Measurements from ENCODE around the gene BMS1. TPM values are rescaled to one million over a fixed set of nuclear protein-coding genes. Genes with fewer than 3 reads are reported as not detected.

Gene BMS1
- total and polyA plus RNA-seq, 3 donors from 2014 or later = 14.9 to 25.5 (median 23.5) TPM

DNA sequence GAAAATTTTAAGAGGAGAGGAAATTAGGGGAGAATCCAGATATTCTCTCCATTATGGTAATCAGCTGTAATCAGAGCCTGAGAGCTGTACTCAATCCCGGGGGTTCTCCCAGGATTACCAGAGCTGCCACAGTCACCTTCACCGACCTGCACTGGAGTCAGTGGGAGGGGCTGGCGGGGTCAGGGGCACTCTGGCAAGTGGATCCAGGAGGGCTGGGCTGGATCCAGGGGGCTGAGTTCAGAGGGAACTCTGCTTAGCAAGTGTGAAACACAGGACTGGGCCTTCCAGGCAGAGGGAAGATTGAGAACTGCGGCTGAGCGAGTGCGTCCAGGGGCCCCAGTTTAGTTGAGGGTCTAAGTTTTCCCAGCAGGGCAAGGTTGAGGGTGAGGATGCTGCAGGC is 89.2 kb downstream of the BMS1 start:
- no peak for TF ChIP-seq POLR2A (IDR thresholded peaks at IDR 0.05)
- TF ChIP-seq, protein P1, sequence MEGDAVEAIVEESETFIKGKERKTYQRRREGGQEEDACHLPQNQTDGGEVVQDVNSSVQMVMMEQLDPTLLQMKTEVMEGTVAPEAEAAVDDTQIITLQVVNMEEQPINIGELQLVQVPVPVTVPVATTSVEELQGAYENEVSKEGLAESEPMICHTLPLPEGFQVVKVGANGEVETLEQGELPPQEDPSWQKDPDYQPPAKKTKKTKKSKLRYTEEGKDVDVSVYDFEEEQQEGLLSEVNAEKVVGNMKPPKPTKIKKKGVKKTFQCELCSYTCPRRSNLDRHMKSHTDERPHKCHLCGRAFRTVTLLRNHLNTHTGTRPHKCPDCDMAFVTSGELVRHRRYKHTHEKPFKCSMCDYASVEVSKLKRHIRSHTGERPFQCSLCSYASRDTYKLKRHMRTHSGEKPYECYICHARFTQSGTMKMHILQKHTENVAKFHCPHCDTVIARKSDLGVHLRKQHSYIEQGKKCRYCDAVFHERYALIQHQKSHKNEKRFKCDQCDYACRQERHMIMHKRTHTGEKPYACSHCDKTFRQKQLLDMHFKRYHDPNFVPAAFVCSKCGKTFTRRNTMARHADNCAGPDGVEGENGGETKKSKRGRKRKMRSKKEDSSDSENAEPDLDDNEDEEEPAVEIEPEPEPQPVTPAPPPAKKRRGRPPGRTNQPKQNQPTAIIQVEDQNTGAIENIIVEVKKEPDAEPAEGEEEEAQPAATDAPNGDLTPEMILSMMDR (IDR thresholded peaks at IDR 0.05) = no peak
- no peak overlapping the region for H3K4me3 ChIP-seq
- intact Hi-C loops (cut with DNase I; ENCODE audit: low total_unique reads) = loop anchor here (5.0 kb wide), 1 partner anchor 230 kb away; no protein-coding TSS in a partner anchor

DNA sequence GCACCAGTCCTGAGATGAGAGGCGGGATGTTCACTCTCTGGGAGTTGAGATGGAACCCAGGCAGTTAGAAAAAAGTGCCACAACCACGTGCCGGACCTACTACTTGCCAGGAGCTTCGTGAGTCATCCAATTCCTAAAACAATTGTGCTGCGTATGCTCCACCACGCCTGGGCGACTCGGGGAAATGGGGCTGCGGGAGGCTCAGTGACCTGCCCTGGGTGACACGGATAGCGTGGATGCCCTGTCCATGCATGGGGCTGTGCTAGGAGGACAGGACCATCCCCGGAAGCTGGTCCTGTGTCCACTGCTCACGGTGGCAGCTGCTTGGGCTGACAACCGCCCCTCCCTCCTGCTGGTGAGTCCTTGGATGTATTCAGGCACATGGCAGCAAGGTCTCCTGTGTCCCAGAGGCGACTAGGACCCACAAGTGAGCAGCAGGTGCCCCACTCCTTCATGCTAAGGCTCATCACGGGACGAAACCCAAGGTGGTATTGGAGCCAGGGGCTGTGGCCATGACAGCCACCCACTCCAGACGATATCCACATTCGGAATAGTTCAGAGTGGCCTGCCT is 90.4 kb downstream of the BMS1 start:
- Histone ChIP-seq H3K4me3 (no peak overlapping the region), H3K27ac (no peak overlapping the region), H3K9me3 (no peaks in the 10 kb centered on the region), H3K36me3 (ENCODE audit: low read depth, missing control alignments) (no peaks in the 10 kb centered on the region), H3K4me1 (no peaks in the 10 kb centered on the region), H3K27me3 (no peaks in the 10 kb centered on the region)
- intact Hi-C loops (cut with DNase I; ENCODE audit: low total_unique reads) = loop anchor here (5.0 kb wide), 1 partner anchor 229 kb away; no protein-coding TSS in a partner anchor
- WGBS, 2 donors = 82 to 95% methylated on average over 4 to 17 of the region's 19 CpGs
- DNase-seq = no peak
- TF ChIP-seq POLR2A (IDR thresholded peaks at IDR 0.05) = no peak
- TF ChIP-seq, protein P1 (IDR thresholded peaks at IDR 0.05) = no peak

More for the DNA sequence above, 89.2 kb downstream of the BMS1 start:
- no peak overlapping the region for H3K27ac ChIP-seq
- no peaks in the 10 kb centered on the region for H3K9me3 ChIP-seq
- 85 to 88% methylated on average over 5 to 6 of the region's 6 CpGs for WGBS, 2 donors
- H3K4me1 ChIP-seq = no peaks in the 10 kb centered on the region
- no peak for DNase-seq
- H3K36me3 ChIP-seq (ENCODE audit: low read depth, missing control alignments) = no peaks in the 10 kb centered on the region
- H3K27me3 ChIP-seq = no peaks in the 10 kb centered on the region

DNA sequence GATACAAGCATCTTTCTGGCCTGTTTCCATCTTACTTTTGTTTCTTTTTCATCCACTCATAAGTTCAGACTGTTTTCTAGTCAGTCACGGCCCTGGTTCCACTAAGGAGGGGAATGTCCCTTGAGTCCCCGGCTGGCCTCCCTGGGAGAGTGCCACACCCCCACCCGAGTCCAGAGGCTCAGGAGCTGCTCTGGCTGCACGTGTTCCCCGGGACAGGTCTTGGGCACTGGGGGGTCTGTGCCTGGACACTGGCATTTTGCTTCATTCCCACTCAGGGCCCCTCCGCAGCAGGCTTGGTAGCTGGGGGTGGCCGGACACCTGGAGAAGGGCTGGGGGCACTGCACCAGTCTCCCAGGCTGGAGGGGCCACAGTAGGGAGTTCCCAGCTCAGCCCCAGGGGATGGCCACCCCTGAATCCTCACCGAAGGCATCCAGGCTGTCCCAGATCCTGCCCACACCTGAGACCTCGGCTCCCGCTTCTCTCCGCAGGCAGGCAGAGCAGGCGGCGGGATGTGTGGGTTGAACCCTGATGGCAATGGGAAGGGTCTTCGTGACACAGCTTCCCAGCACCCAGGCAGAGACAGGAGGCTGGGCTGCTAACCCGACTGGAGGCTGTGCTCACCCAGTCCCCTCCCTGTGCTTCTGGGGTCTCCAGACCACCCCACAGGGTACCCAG is 92.3 kb downstream of the BMS1 start:
- Histone ChIP-seq H3K27ac (no peak overlapping the region), H3K36me3 (ENCODE audit: low read depth, missing control alignments) (no peaks in the 10 kb centered on the region), H3K4me3 (no peak overlapping the region), H3K27me3 (no peaks in the 10 kb centered on the region), H3K9me3 (no peaks in the 10 kb centered on the region), H3K4me1 (no peaks in the 10 kb centered on the region)
- WGBS, 2 donors = 48 to 77% methylated on average over 5 to 15 of the region's 15 CpGs
- intact Hi-C loops (cut with DNase I; ENCODE audit: low total_unique reads) = loop anchor here (5.0 kb wide), 1 partner anchor 227 kb away; no protein-coding TSS in a partner anchor
- no peak for DNase-seq
- no peak for TF ChIP-seq POLR2A (IDR thresholded peaks at IDR 0.05)
- TF ChIP-seq, protein P1 (IDR thresholded peaks at IDR 0.05) = no peak

DNA sequence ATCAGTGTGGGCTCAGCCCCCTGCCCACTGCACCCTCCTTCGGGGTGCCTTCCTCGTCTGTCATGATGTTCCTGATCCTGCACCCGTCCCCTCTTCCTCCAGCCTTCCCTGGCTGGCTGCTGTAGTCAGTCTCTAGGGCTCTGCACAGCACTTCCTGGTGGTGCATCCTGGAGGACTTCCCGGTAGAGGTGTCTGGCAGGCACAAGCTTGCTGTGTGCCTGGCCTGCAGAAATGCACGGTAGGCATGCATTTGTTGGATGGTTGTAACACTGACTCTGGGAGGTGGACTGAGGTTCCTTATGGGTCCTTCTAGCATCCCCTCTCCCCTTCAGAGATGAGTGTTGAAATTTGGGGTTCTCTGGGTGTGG is 92.8 kb downstream of the BMS1 start:
- DNase-seq = no peak
- H3K4me3 ChIP-seq = no peak overlapping the region
- no peak overlapping the region for H3K27ac ChIP-seq
- H3K27me3 ChIP-seq = no peaks in the 10 kb centered on the region
- H3K9me3 ChIP-seq = no peaks in the 10 kb centered on the region
- no peaks in the 10 kb centered on the region for H3K36me3 ChIP-seq (ENCODE audit: low read depth, missing control alignments)
- no peaks in the 10 kb centered on the region for H3K4me1 ChIP-seq
- intact Hi-C loops (cut with DNase I; ENCODE audit: low total_unique reads) = no loop called here
- 83 to 89% methylated on average over 2 to 5 of the region's 5 CpGs for WGBS, 2 donors
- TF ChIP-seq, protein P1 (IDR thresholded peaks at IDR 0.05) = no peak
- TF ChIP-seq POLR2A (IDR thresholded peaks at IDR 0.05) = no peak

Measured in testis (tissue), 3 donors.